ENCODE measurements around the gene PLXNC1. TPM values are rescaled to one million over a fixed set of nuclear protein-coding genes. Genes with fewer than 3 reads are reported as not detected.

Gene PLXNC1
- total RNA-seq, 6 experiments from 2014 or later, result 0.18 to 0.40 (median 0.22) TPM

- Mint-ChIP-seq H3K4me3 (peak overlapping the region; percentile 52), H3K27me3 (ENCODE audit: insufficient read depth) (peaks cover 3% of the 10 kb centered on the region), H3K4me1 (ENCODE audit: low read depth) (peaks cover 62% of the 10 kb centered on the region), H3K9me3 (no peaks in the 10 kb centered on the region), H3K27ac (peak overlapping the region; percentile 57), H3K36me3 (ENCODE audit: low read depth) (no peaks in the 10 kb centered on the region)
- TF ChIP-seq CTCF (IDR thresholded peaks at IDR 0.05), result no peak
- DNase-seq, result peak; percentile 50
These were observed 118.6 kb downstream of the PLXNC1 start for GRCh38 chr12:94266796-94267536.

GRCh38 chr12:94267537-94267872, 119.1 kb downstream of the PLXNC1 start:
- peaks cover 57% of the 10 kb centered on the region for H3K4me1 Mint-ChIP-seq (ENCODE audit: low read depth)
- peaks cover 4% of the 10 kb centered on the region for H3K27me3 Mint-ChIP-seq (ENCODE audit: insufficient read depth)
- no peaks in the 10 kb centered on the region for H3K36me3 Mint-ChIP-seq (ENCODE audit: low read depth)
- no peaks in the 10 kb centered on the region for H3K9me3 Mint-ChIP-seq
- no peak for TF ChIP-seq CTCF (IDR thresholded peaks at IDR 0.05)
- H3K4me3 Mint-ChIP-seq, result no peak overlapping the region; the same call in 1 of the 2 replicates
- H3K27ac Mint-ChIP-seq, result peak overlapping the region; percentile 52; the same call in 1 of the 2 replicates
- no peak for DNase-seq

GRCh38 chr12:94267921-94268471, 119.6 kb downstream of the PLXNC1 start:
- Mint-ChIP-seq H3K4me1 (ENCODE audit: low read depth) (peaks cover 53% of the 10 kb centered on the region), H3K27ac (no peak overlapping the region), H3K9me3 (no peaks in the 10 kb centered on the region), H3K36me3 (ENCODE audit: low read depth) (no peaks in the 10 kb centered on the region), H3K27me3 (ENCODE audit: insufficient read depth) (peaks cover 4% of the 10 kb centered on the region), H3K4me3 (no peak overlapping the region)
- no peak for TF ChIP-seq CTCF (IDR thresholded peaks at IDR 0.05)
- DNase-seq, result no peak

- no peak overlapping the region for H3K4me3 Mint-ChIP-seq
- peaks cover 8% of the 10 kb centered on the region for H3K27me3 Mint-ChIP-seq (ENCODE audit: insufficient read depth)
- no peak for TF ChIP-seq CTCF (IDR thresholded peaks at IDR 0.05)
- peaks cover 47% of the 10 kb centered on the region for H3K4me1 Mint-ChIP-seq (ENCODE audit: low read depth)
- H3K36me3 Mint-ChIP-seq (ENCODE audit: low read depth), result no peaks in the 10 kb centered on the region
- H3K9me3 Mint-ChIP-seq, result no peaks in the 10 kb centered on the region
- DNase-seq, result no peak
- H3K27ac Mint-ChIP-seq, result no peak overlapping the region
These were observed 121.1 kb downstream of the PLXNC1 start for GRCh38 chr12:94269316-94269999.

GRCh38 chr12:94271351-94271750, 123.0 kb downstream of the PLXNC1 start:
- Mint-ChIP-seq H3K36me3 (ENCODE audit: low read depth) (no peaks in the 10 kb centered on the region), H3K4me1 (ENCODE audit: low read depth) (peaks cover 28% of the 10 kb centered on the region), H3K27ac (no peak overlapping the region), H3K9me3 (no peaks in the 10 kb centered on the region), H3K27me3 (ENCODE audit: insufficient read depth) (peaks cover 8% of the 10 kb centered on the region), H3K4me3 (no peak overlapping the region)
- TF ChIP-seq CTCF (IDR thresholded peaks at IDR 0.05), result no peak
- no peak for DNase-seq
